GM12801 (cell line): ENCODE results near the gene ZSCAN23.

ENCODE experiments used
- TF ChIP-seq, protein P1 (sequence below): IDR thresholded peaks from one replicate; pipeline ENCODE4 v1.5.1; 2011; ENCODE audit warnings: control low read depth; ENCODE audit not compliant: insufficient read length; ENCODE audit errors: extremely low read depth

The ZSCAN23 gene

GRCh38 chr6:28383235-28384142 is 59.8 kb downstream of the ZSCAN23 start:
- TF ChIP-seq, protein P1, sequence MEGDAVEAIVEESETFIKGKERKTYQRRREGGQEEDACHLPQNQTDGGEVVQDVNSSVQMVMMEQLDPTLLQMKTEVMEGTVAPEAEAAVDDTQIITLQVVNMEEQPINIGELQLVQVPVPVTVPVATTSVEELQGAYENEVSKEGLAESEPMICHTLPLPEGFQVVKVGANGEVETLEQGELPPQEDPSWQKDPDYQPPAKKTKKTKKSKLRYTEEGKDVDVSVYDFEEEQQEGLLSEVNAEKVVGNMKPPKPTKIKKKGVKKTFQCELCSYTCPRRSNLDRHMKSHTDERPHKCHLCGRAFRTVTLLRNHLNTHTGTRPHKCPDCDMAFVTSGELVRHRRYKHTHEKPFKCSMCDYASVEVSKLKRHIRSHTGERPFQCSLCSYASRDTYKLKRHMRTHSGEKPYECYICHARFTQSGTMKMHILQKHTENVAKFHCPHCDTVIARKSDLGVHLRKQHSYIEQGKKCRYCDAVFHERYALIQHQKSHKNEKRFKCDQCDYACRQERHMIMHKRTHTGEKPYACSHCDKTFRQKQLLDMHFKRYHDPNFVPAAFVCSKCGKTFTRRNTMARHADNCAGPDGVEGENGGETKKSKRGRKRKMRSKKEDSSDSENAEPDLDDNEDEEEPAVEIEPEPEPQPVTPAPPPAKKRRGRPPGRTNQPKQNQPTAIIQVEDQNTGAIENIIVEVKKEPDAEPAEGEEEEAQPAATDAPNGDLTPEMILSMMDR: no peak
